SU-DHL-6 (cell line): ENCODE data around the gene ERN1.

ENCODE experiments used
- H2AFZ ChIP-seq: fragments of 200-600 bp; sonication (generic); 2 replicates; pipeline ENCODE4 v1.6.1; 2014; ENCODE audit warnings: low read depth, mild to moderate bottlenecking, moderate library complexity, mixed read lengths, antibody characterized with exemption, low read length; ENCODE audit not compliant: severe bottlenecking
- H3F3A ChIP-seq: fragments of 200-600 bp; shearing (Covaris generic); 2 replicates; pipeline ENCODE4 v1.6.0; 2016; ENCODE audit warnings: antibody characterized with exemption, mild to moderate bottlenecking; ENCODE audit not compliant: insufficient read depth
- H3K27ac ChIP-seq: fragments of 200-600 bp; sonication (generic); 2 replicates; pipeline ENCODE4 v1.5.1; 2016; ENCODE audit warnings: low read depth, mild to moderate bottlenecking, low read length, moderate library complexity, mixed read lengths
- H3K27me3 ChIP-seq: fragments of 200-600 bp; sonication (generic), shearing (Covaris generic); 2 replicates; pipeline ENCODE4 v1.6.0; 2014; ENCODE audit warnings: mild to moderate bottlenecking, low read length
- H3K36me3 ChIP-seq: fragments of 200-600 bp; sonication (generic); 2 replicates; pipeline ENCODE4 v1.6.1; 2014; ENCODE audit warnings: mild to moderate bottlenecking, low read length, mixed read lengths
- H3K4me2 ChIP-seq: fragments of 300-600, 200-600 bp; shearing (Covaris generic), sonication (generic); 2 replicates; pipeline ENCODE4 v1.6.0; 2014; ENCODE audit warnings: low read length, low read depth, mild to moderate bottlenecking; ENCODE audit not compliant: poor library complexity, severe bottlenecking
- H3K4me3 ChIP-seq: fragments of 200-600 bp; sonication (generic); 2 replicates; pipeline ENCODE4 v1.5.1; 2014; ENCODE audit warnings: antibody characterized with exemption, low read length, mild to moderate bottlenecking, mixed read lengths; ENCODE audit not compliant: insufficient read depth, poor library complexity, severe bottlenecking
- H3K79me2 ChIP-seq: fragments of 200-600 bp; sonication (generic); 2 replicates; pipeline ENCODE4 v1.6.1; 2014; ENCODE audit warnings: mild to moderate bottlenecking, low read length, moderate library complexity; ENCODE audit not compliant: insufficient read depth
- H3K9ac ChIP-seq: fragments of 200-600 bp; sonication (generic); 2 replicates; pipeline ENCODE4 v1.7.0; 2014; ENCODE audit warnings: mild to moderate bottlenecking, low read length
- H3K9me2 ChIP-seq: fragments of 200-600 bp; sonication (generic); replicated peaks from 2 replicates; pipeline ENCODE4 v1.6.1; 2014; ENCODE audit warnings: low read length; ENCODE audit not compliant: insufficient read depth
- H3K9me3 ChIP-seq: fragments of 200-600 bp; sonication (generic); 2 replicates; pipeline ENCODE4 v1.6.1; 2014; ENCODE audit warnings: low read length, mixed read lengths; ENCODE audit not compliant: insufficient read depth
- H4K20me1 ChIP-seq: fragments of 200-600 bp; sonication (generic); 2 replicates; pipeline ENCODE4 v1.6.1; 2014; ENCODE audit warnings: low read depth, mild to moderate bottlenecking, antibody characterized with exemption, low read length, moderate library complexity, mixed read lengths
- CTCF ChIP-seq: fragments of 200-600 bp; sonication (generic); IDR thresholded peaks from one replicate; pipeline ENCODE4 v1.5.1; 2017; ENCODE audit warnings: antibody characterized with exemption, mild to moderate bottlenecking, low read length, moderate library complexity; ENCODE audit not compliant: insufficient read depth, poor library complexity, severe bottlenecking
- EZH2phosphoT487 ChIP-seq: fragments of 200-600 bp; sonication (generic), shearing (Covaris generic); conservative IDR thresholded peaks from 2 replicates; pipeline ENCODE4 v1.6.1; 2018; ENCODE audit warnings: mild to moderate bottlenecking, antibody characterized with exemption, low read length, moderate library complexity, mixed read lengths

The ERN1 gene

GRCh38 chr17:64115043-64115698, 14.8 kb downstream of the ERN1 start:
- H3K9me3 ChIP-seq = no peaks in the 10 kb centered on the region
- H3K36me3 ChIP-seq = no peaks in the 10 kb centered on the region
- no peaks in the 10 kb centered on the region for H4K20me1 ChIP-seq
- no peaks in the 10 kb centered on the region for H3K27me3 ChIP-seq
- H3K9ac ChIP-seq = no peak overlapping the region
- H3K27ac ChIP-seq = no peak overlapping the region
- no peaks in the 10 kb centered on the region for H3K9me2 ChIP-seq
- H3K4me2 ChIP-seq = no peak overlapping the region
- H2AFZ ChIP-seq = no peak overlapping the region
- no peak for TF ChIP-seq CTCF
- TF ChIP-seq EZH2phosphoT487 = no peak
- H3F3A ChIP-seq = no peaks in the 10 kb centered on the region
- no peaks in the 10 kb centered on the region for H3K79me2 ChIP-seq
- H3K4me3 ChIP-seq = no peak overlapping the region

GRCh38 chr17:64113006-64113405, 16.9 kb downstream of the ERN1 start:
- Histone ChIP-seq H3K27me3 (no peaks in the 10 kb centered on the region), H3K36me3 (no peaks in the 10 kb centered on the region), H3K9me2 (no peaks in the 10 kb centered on the region), H3K4me3 (no peak overlapping the region), H3K9me3 (no peaks in the 10 kb centered on the region), H4K20me1 (no peaks in the 10 kb centered on the region), H3K9ac (no peak overlapping the region), H2AFZ (no peak overlapping the region), H3F3A (no peaks in the 10 kb centered on the region), H3K79me2 (no peaks in the 10 kb centered on the region), H3K4me2 (no peak overlapping the region), H3K27ac (no peak overlapping the region)
- no peak for TF ChIP-seq EZH2phosphoT487

GRCh38 chr17:64111831-64112230, 18.1 kb downstream of the ERN1 start:
- Histone ChIP-seq H3F3A (no peaks in the 10 kb centered on the region), H3K9ac (no peak overlapping the region), H2AFZ (no peak overlapping the region), H3K9me2 (no peaks in the 10 kb centered on the region), H3K4me2 (no peak overlapping the region), H4K20me1 (no peaks in the 10 kb centered on the region), H3K4me3 (no peak overlapping the region), H3K27ac (no peak overlapping the region), H3K27me3 (no peaks in the 10 kb centered on the region), H3K79me2 (no peaks in the 10 kb centered on the region), H3K9me3 (no peaks in the 10 kb centered on the region), H3K36me3 (no peaks in the 10 kb centered on the region)
- no peak for TF ChIP-seq EZH2phosphoT487
- TF ChIP-seq CTCF = no peak

- Histone ChIP-seq H3K9me3 (no peaks in the 10 kb centered on the region), H3K27me3 (no peaks in the 10 kb centered on the region), H3K36me3 (no peaks in the 10 kb centered on the region), H2AFZ (no peak overlapping the region), H3K4me2 (no peak overlapping the region), H3K79me2 (no peaks in the 10 kb centered on the region), H3K9ac (no peak overlapping the region), H3K4me3 (no peak overlapping the region), H4K20me1 (no peaks in the 10 kb centered on the region), H3F3A (no peaks in the 10 kb centered on the region), H3K27ac (no peak overlapping the region), H3K9me2 (no peaks in the 10 kb centered on the region)
- TF ChIP-seq CTCF = no peak
- TF ChIP-seq EZH2phosphoT487 = no peak
These were observed 19.4 kb downstream of the ERN1 start for GRCh38 chr17:64110379-64111152.
